H4 (cell line): ENCODE results near the gene GFOD1. TPM values are rescaled to one million over a fixed set of nuclear protein-coding genes. Genes with fewer than 3 reads are reported as not detected.

Source experiments
- DNase-seq: peaks from one replicate; pipeline ENCODE4 v3.0.0-alpha.2; 2015; ENCODE audit warnings: low spot score
- total RNA-seq: library from RNA; depleted of rRNA; stranded (reverse); fragments of >200 nt; shearing (Covaris generic); gene quantifications from 2 replicates; pipeline ENCODE4 v1.2.3, GENCODE V29; 2014

The GFOD1 gene
- total RNA-seq, 1 experiment from 2014 or later, result 0.87 TPM

DNA sequence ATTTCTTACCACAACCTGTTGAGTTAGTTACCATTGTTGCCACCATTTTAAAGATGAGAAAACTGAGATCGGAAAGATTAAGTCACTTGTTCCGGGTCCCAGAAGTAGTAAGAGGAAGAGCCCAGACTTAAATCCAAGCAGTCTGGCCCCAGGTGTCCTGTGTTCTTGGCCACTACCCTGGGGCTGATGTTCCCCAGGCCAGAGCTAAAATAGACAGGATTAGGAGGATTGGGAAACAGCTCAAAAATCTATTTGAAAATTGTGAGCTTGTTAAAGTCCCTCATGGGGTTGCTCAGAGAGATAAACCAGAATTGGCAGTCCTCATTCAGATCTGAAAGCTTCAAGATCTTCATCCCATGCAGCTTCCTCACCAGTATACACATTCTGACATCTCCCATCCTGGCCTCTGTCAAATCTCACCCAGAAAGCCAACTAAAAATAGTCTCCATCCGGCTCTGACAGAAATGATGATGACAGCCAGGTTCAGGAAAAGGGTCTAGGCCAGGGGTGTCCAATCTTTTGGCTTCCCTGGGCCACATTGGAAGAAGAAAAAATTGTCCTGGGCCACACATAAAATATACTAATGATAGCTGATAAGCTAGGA lies 62.0 kb downstream of the GFOD1 start:
- DNase-seq, result no peak

DNA sequence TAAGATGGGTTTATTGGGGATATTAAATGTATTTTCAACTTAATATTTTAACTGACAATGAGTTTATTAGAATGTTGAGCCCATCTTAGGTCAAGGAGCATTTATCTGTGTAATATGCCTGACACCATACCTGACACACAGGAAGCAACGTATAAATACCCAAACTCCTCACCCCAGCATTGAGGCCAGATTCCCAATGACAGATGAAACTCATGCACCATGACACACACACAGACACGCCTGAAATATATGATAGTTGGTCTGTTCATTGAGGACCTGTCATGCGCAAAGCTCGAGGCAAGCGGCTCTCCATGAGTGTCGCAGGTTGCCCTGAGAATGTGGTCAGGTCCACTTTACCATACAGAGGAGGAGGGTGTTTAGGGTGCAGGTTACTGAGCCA lies 64.1 kb downstream of the GFOD1 start:
- DNase-seq, result no peak

DNA sequence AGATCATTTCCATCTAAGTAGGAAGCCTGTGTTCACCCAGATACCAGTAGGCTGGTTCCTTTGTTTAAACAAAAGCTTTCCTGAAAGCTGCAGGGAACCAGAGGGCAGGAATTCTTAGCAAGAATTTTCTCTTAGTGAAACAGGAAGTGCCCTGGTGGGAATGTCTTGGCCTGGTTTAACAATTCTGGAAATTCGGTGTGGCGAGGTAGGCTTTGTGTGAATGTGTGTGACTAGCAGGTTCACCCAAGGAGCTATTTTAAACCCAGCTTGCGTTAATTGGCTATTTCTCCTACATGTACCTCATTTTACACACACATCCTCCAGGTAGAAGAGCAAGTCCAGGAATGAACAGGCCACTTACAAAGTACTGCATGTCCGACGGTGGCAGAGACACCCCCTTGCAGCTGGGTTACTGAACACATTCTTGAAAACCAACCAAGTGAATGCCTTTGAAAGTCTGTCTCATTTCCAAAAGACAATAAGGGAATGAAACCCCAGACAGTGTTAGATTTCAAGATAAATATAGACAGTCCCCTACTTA lies 64.6 kb downstream of the GFOD1 start:
- DNase-seq, result no peak

DNA sequence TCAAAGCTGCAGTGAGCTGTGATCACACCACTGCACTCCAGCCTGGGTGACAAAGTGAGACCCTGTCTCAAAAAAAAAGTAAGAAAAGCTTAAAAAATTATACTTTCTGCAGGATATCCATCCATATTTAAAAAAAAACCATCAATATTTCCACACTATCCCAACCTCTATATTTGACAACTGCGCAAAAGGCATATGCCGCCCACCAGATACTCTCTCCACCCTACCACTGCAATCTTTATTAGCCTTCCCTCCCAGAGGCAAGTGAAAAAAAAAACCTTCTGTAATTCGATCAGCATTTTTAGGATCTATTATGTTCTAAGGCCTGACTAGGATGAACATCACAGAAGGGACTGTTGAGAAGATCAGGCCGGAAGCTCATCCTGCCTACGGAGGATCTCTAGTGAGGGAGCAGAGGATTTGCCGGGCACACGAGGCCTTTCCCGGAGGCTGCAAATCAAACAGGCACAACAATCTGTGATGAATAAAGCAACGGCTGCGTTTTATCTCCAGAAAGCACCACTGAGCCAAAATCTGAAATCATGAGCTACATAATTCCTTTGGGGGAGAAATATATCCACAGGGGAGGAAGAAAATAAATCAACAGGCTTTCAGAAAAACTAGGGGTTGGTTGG lies 65.9 kb downstream of the GFOD1 start:
- no peak for DNase-seq

DNA sequence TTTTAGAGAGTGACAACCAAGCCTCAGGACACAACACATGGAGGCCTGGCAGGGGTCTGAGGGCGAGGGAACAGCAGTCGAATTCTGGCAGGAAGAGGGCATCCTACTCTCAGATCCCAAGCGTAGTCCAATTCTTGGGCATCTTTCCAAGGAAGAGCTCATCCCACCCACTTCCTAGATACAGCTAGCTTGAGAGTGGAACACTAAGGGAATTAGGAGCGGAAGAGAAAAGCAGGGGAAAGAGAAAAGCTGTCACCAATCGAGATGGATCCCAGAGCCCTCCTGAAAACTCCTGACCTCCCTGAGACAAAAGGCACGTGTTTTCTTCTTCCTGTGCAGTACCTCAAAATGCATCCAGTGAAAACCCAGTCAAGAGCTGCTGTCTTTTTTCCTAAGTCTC lies 67.1 kb downstream of the GFOD1 start:
- no peak for DNase-seq

DNA sequence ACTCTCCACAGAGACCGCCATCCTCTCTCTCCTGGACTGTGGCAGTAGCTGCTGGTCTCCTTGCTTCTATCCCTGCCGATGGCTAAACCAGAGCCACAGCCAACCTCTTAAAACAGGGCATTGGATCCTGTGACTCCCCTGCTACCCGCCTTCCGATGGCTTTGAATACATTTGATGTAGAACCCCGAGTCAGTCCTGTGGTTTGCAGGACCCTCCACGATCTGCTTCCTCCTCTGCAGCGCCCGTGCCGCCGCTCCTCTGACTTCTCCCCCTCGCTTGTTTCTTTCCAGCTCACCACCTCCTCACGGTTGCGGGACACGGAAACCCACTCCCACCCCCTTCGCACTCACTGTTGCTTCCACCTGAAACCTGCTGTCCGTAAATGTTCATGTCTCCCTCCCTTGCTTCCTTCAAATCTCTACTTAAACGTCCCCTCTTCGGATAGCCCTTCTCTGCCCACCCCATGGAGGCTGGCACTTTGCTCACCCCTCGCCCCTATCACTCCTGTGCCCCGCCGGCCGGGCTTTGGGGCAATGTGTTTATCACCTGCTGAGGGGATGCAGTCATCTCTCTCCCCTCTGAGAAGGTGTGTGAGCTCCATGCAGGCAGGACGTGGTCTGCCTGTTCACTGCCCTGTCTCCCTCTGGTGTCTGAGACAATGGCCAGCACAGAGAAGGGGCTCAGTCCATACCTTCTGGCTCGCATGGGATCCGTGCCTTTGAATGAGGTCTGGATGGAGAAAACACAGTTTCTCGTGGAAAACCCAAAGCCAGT lies 67.8 kb downstream of the GFOD1 start:
- DNase-seq, result no peak

DNA sequence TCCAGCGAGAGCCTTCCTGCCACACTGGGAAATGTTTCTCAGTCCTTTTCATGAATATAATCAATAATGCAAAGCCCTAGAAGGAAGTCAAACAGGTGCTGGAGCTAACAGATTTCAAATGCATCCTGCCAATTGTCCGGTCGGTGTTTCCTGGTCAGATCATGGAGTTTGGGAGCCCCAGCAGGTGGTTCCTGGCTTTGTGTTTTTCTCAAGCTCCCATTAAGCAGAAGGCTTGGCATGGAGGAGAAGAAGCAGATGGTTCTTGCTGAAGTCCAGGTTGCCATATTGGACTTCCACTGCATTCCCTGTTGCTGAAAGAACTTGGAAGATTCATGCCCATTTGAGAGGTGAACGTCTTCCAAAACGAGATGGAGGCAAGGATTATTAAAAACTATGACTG lies 68.6 kb downstream of the GFOD1 start:
- DNase-seq, result no peak

DNA sequence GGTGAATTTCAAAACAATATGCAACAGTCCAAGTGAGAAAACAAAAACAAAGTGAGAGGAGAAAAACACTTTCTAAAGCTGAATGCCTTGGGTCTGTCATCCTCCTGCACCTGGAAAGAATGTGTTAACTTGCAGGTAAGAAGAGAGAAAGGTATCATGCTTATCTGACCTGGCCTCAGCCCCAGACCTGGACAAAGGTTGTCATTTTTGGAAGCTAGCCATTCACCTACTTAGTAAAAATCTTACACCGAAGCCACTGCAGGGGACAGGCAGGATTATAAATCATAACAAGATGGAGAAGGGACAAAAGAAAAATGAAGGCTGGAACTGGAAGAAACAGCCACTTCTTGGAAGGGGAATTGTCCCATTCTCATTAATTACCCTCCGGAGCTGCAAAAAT lies 69.4 kb downstream of the GFOD1 start:
- DNase-seq, result no peak

DNA sequence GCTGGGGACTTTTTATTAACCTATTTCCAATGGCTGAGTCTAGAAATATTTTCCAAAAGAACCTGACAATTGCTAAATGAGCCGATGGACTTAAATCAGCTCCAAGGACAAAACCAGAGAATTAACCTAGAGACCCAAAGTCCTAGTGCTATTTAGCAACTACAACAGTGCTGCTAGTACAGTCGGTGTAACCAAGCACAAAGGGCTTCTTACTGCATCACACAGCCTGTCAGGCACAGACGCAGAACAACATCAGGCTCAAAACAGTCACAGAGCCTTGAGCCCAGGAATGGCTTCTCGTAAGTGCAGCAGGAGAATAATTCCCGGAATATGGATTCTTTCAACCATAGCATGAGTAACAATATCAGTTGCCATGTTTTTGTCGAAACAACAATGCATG lies 70.0 kb downstream of the GFOD1 start:
- no peak for DNase-seq

DNA sequence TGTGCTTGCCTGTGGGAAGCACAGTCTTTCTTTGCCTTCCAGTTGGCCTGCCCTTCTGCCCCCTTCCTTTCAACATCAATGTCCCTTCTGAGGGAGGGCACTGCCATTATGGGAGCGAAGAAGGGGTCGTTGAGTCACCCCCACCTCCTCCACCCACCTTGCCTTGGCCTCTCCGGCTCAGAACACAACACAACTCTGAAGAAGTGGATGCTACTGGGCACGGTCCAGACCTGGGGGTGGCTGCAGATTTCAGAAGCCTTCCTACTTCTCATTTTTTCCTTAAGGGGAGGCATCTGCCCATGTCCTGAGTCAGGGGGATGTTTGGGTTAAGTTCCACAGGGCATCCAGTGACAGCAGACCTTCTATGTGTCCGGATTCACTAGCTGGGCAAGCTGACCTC lies 72.1 kb downstream of the GFOD1 start:
- DNase-seq, result no peak

DNA sequence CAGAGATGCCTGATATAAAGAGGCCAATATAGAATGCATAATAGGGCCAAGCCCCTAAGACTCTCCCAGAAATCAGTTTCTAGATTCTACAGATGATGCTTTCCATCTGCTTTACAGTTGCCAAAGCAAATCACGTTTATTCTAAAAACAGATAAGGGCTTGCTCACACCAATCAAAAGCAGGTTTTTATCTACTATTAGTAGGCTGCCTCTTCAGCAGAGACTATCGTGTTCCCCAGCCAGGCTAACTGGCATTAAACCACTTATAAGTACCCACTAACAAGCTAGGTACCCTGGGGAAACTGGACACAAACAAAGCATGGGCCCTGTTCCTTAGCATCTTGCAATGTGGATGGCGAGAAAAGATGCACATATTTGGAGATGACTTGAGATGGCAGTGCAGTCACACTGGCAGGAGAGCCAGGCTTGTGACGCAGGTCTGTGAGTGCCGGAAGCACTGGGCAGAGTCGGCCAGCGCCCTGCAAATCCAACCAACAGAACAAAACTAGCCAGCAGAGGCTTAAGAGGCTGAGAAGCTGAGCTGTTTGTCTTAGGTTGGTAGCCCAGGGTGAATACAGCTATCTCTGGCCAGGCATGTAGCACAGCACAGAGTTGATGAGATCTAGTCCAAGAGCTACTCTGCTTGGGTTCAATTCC lies 73.4 kb downstream of the GFOD1 start:
- no peak for DNase-seq

DNA sequence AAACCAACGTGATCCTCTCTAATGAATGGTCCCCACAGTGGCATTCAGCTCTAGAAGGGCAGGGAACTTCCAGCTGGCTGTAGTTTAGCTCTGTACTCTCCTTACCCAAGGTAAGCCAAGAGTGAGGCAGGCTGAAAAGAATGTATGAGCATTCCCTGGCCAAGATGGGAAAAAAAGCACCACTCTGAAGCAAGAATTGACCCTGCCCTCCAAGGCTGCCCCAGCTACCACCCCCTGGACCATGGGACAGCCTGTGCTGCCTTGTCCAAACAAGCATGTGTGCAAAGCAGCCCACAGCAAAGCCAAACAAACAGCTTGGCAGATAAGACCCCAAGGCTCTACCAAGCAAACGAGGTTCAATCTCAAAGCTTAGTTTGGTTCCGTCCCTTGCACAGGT lies 73.9 kb downstream of the GFOD1 start:
- DNase-seq, result no peak

DNA sequence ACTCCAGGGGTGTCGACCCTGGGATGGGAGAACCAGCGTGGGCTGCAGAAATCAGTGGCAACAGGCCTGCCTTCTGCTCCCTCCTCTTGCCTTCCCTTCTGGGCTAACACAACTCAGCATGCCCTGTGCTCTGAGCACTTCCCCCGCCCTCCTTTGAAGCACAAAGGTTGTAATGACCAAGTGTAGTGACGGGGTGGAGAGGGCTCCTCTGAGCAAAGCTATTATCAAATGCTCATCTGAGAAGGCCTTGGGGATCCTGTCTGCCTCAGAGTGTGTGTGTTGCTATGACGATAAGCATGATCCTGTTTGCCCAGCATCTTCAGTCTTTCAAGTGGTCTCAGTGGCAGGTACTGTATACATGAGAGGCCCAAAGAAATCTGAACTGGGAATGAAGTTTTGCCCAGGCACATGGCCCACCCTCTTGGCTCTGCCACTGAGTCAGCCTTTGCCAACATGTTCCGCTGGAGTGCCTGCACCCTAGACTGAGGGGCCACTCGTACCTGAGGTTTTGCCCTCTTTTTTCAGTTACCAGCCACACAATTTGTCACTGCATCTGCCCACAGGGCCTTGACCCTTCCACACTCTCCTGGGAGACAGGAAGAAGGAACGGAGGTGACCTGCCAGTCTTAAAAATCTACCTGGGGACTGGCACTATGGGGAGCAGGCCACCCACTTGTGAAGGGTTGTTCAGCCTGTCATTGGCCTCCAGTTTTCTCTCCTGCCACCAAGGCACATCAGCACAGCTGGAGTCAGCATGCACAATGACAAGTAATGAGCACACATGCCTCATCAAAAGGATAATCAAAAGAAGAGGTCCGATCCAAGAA lies 74.5 kb downstream of the GFOD1 start:
- no peak for DNase-seq

DNA sequence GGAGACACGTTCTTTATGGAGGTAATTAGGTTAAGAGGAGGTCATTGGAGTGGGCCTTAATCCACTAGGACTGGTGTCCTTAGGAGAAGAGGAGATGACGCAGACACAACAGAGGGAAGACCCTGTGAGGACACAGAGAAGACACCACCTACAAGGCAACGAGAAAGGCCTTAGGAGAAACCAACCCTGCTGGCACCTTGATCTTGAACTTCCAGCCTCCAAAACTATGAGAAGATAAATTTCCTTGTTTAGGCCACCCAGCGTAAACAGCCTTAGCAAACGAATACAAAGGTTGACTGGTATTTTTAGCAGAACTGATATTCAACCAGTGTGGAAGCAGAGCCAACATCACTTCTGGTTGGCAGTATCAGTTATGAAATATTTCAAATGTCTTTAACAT lies 75.2 kb downstream of the GFOD1 start:
- DNase-seq, result no peak

DNA sequence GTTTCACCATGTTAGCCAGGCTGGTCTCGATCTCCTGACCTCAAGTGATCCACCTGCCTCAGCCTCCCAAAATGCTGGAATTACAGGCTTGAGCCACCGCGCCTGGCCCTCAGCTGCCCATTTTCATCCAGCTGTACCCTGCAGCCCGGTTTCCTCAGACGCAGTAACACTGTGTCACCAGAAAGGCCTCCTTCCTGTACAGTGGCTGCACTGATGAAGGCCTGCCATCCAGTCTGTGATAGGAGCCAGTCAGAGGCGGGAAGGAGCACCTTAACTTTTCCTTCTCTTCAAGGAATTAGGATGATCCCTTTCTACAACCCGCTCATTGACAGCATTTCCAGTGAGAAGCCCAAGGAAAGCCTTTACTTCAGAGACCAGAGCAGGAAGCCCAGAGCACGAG lies 75.9 kb downstream of the GFOD1 start:
- DNase-seq, result no peak

DNA sequence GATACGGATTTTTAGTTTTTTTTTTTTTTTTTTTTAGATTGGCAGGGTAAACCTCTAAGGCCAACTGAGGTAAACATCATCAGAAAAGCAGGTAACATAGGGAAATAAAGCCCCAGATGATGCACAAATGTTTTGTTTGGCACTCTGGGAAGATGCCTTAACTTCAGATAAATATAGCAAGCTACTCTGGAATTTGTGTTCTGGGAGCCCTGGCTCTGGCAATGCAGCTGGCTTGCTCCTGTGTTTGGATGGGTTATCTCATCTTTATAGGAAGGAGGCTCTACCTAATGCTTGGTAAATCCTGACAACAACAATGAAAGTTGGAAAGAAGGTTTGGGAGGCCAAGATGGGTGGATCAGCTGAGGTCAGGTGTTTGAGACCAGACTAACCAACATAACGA lies 77.4 kb downstream of the GFOD1 start:
- no peak for DNase-seq

DNA sequence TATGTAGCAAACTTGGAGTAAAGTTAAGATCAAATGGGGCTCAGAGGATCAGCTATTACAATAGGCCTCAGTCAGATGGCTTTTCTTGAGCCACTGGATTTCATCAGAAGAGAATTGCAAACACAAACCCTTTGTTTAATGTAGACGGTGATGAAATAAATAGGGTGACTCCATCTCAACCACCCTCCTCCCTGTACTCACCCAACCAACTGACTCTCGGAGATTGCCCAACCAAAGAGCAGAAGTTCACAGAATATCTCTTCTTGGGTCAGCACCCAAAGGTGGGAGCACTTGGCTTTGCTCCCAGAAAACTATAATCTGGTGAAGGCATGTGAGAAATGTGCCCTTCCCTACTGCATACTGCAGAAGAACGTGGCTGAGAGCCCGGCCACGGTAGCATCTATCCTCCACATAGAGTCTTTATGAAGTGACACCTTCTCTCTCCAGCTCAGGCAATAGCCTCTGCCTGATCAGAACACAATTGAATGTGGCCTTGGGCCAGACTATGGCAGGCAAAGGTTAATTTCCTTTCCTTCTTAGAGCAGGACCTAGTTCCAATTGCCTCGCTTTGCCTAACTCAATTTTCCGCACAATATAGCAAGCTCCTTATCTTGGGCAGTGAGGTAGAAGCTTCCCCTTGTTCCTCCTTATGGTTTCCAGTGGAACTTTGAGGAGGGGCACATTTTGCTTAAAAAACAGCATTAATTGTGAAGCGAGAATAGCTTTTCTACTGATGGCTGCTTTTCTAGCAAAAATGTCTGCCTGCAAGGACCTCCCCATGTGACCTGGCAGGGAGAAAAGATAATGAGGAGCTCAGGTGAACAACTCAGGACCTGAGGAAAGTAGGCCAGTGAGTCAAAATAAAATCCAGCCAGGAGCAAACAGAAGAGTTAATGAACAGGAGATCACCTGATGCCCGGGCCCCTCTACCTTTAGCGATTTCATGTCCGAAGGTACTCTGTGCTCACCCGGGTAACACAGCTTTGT lies 79.4 kb downstream of the GFOD1 start:
- peak; percentile 77 for DNase-seq

DNA sequence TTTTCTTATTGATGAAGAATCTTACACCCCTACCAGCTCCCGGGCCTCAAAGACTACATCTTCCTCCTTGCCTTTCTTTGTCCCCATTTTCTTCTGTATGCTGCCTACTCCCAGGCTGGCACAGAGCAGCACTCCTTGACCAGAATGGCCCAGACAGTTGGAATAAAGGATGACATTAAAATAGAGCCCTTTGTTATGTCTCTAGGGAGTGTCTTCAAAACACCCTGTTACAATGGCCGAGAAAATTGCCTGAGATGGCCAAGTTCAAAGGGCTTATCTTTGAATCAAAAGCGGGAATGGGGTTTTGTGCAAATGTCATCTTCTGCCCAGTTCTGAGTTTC lies 80.1 kb downstream of the GFOD1 start:
- no peak for DNase-seq

DNA sequence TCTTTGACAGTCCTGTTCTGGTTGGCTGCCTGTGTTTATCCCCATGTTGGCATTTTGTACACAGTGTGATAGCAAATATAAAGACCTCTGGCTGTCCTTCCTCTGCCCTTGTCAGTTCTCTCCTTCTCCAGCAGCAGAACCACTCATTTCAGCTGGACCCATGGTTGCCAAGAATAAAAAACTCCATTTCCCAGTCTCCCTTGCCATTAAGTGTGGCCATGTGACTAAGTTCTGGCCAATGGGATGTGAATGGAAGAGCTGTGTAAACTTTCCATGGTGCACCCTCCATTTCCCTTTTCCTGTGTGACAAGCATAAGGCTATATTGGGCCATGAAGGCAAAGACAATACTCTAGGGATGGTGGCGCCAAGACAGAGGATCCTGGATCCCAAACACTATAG lies 80.6 kb downstream of the GFOD1 start:
- peak; percentile 20 for DNase-seq

DNA sequence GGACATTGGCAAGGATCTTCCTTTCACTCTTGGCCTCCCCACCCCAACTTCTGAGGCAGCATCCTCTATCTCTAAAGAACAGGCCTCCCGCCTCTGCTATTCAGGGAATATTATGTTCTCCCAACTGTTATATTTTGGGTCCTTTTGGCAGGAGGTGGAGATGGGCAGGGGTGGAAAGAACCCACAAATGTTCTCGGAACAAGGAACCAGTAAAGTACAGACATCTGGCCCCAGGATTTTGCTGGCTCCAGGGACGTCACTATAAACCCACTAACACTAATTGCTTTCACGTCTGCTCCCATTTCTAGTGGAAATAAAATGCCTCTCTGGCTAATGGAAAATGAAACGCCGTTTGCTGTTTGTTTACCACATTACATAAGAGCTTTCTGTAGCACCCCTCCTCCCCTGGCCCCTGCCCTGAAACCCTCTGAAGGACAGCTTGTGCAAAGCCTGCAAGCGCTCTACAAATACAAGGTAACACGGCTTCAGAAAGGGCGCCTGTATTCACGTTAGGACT lies 81.4 kb downstream of the GFOD1 start:
- DNase-seq, result no peak
